Stomach (tissue), 4 donors: ENCODE data around the gene VPS51.

Experiments
- CTCF ChIP-seq, 7 experiments: fragments of 450-650 bp in 4 of 7; fragments of 200-600 bp in 3 of 7; sonication (generic) in 3 of 7; IDR thresholded peaks; one replicate each; pipeline ENCODE4 v1.5.1; 2016 to 2019; ENCODE audit warnings: antibody characterized with exemption in 7 of 7, control low read depth in 2 of 7, mild to moderate bottlenecking in 1 of 7
- EP300 ChIP-seq: sonication (generic); formaldehyde crosslinking; IDR thresholded peaks from one replicate; pipeline ENCODE4 v1.6.1; 2017; ENCODE audit warnings: antibody characterized with exemption
- POLR2AphosphoS5 ChIP-seq, 3 donors: sonication (generic); formaldehyde crosslinking; IDR thresholded peaks; one replicate each; pipeline ENCODE4 v1.6.1; 2016; ENCODE audit warnings: antibody characterized with exemption in 3 of 3

GRCh38 chr11:65148657-65149056 lies 52.6 kb downstream of the VPS51 start:
- TF ChIP-seq POLR2AphosphoS5 (IDR thresholded peaks at IDR 0.05), result no peak
- TF ChIP-seq CTCF (IDR thresholded peaks at IDR 0.05), result no peak
- TF ChIP-seq EP300, result no peak
